Lower lobe of right lung (tissue), 2 donors: ENCODE measurements around the gene SCD5. TPM values are rescaled to one million over a fixed set of nuclear protein-coding genes. Genes with fewer than 3 reads are reported as not detected.

Experiments
- ATAC-seq, 2 donors: fragments of 200-7000 bp; cut with Tn5 transposase; one replicate each; pipeline ENCODE4 v1.9.1; 2020 to 2022; ENCODE audit warnings: mild to moderate bottlenecking in 2 of 2, moderate library complexity in 2 of 2
- DNase-seq: peaks from one replicate; pipeline ENCODE4 v3.0.0-alpha.2; 2020
- H3K27ac ChIP-seq: fragments of 200-600 bp; one replicate; pipeline ENCODE4 v1.8.0; 2022
- H3K27me3 ChIP-seq: fragments of 200-600 bp; one replicate; pipeline ENCODE4 v1.8.0; 2022; ENCODE audit warnings: low read depth
- H3K36me3 ChIP-seq: fragments of 200-600 bp; one replicate; pipeline ENCODE4 v1.8.0; 2022; ENCODE audit warnings: mild to moderate bottlenecking
- H3K4me1 ChIP-seq: fragments of 200-600 bp; one replicate; pipeline ENCODE4 v1.8.0; 2022
- H3K4me3 ChIP-seq: fragments of 200-600 bp; one replicate; pipeline ENCODE4 v1.8.0; 2022; ENCODE audit warnings: mild to moderate bottlenecking
- H3K9me3 ChIP-seq: fragments of 200-600 bp; one replicate; pipeline ENCODE4 v1.8.0; 2022
- intact Hi-C: fragments of 100-400 bp; cut with DNase I; formaldehyde crosslinking; loops from one replicate; pipeline ENCODE4 v1.11.0; 2022
- total RNA-seq: library from RNA; stranded (reverse); fragmentation: NEBNext Ultra II Directional; extraction: Animal tissue kit (Norgen Biotek cat#: 25700); gene quantifications from one replicate; pipeline ENCODE4 v1.2.1, GENCODE V29; 2021
- TF ChIP-seq, protein P1 (sequence below): fragments of 200-600 bp; IDR thresholded peaks from one replicate; pipeline ENCODE4 v1.8.0; 2022; ENCODE audit warnings: antibody characterized with exemption, mild to moderate bottlenecking
- donor health status: DM: no; HTN: yes; CAD: no; lungs with severe emphysema.

SCD5 gene
- total RNA-seq, 1 donor from 2014 or later: 17.7 TPM

DNA sequence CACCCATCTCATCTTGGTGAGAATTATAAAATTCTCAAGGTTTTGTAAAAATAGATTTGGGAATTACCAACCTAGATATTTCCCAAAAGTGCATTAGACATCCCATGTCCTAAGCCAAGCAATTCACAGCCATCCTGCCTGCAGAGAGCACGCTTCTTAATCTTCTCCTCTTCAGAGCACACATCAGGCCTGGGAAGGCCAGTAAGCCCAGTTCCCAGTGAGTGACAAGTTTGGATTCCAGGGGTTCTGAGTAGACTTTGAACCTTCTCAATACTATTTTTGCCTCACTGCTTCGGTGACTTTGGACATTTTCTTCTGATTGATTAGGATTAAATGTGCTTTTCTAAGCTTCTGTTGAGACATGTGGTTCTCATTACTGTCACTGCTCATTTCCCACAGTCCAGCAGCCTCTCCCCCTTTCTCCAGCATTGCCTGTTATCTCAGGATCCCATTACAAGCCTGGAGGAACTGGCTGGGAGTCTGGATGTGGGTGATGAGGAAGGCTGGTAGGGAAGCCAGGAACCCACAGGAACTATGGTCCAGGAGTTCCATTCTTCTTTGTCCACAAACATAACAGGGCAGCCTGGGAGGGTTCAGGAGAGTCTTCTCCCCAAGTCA lies 180.4 kb downstream of the SCD5 start:
- H3K4me1 ChIP-seq: no peaks in the 10 kb centered on the region
- ATAC-seq (no peak), DNase-seq (no peak)
- H3K9me3 ChIP-seq: no peaks in the 10 kb centered on the region
- H3K27ac ChIP-seq: no peak overlapping the region
- H3K27me3 ChIP-seq: no peaks in the 10 kb centered on the region
- no peak overlapping the region for H3K4me3 ChIP-seq
- no peaks in the 10 kb centered on the region for H3K36me3 ChIP-seq
- TF ChIP-seq, protein P1, sequence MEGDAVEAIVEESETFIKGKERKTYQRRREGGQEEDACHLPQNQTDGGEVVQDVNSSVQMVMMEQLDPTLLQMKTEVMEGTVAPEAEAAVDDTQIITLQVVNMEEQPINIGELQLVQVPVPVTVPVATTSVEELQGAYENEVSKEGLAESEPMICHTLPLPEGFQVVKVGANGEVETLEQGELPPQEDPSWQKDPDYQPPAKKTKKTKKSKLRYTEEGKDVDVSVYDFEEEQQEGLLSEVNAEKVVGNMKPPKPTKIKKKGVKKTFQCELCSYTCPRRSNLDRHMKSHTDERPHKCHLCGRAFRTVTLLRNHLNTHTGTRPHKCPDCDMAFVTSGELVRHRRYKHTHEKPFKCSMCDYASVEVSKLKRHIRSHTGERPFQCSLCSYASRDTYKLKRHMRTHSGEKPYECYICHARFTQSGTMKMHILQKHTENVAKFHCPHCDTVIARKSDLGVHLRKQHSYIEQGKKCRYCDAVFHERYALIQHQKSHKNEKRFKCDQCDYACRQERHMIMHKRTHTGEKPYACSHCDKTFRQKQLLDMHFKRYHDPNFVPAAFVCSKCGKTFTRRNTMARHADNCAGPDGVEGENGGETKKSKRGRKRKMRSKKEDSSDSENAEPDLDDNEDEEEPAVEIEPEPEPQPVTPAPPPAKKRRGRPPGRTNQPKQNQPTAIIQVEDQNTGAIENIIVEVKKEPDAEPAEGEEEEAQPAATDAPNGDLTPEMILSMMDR: no peak
- intact Hi-C loops: no loop called here

DNA sequence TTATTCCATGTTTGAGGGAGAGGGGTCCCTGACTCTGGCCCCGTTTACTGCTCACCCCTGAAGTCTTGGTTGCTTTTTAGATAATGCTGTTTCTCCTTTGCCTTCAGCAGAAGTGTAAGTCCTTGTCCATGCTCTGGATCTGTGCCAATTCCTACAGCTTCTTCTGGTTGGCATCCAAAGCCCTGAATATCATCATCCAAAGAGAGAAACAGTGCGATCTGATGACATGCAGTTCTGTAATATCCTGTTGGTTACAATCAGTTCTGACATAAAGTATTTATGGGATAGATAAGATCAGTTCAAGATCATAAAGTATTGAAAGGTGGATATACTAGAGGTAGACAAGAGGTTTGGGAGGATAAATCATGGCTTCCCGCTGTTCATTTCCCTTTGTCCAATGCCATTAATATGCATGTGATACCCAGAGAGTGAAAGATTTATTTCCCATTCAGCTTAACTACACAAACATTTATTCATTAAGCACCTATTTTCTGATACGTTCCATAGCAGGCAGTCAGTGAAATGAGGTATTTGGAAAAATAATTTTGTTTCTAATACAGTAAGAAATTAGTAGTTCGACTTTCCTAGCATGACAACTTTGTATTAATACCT lies 183.7 kb downstream of the SCD5 start:
- no peak for ATAC-seq
- Histone ChIP-seq H3K9me3 (no peaks in the 10 kb centered on the region), H3K36me3 (no peaks in the 10 kb centered on the region), H3K4me3 (no peak overlapping the region), H3K4me1 (no peaks in the 10 kb centered on the region), H3K27me3 (no peaks in the 10 kb centered on the region), H3K27ac (no peak overlapping the region)
- TF ChIP-seq, protein P1: no peak
- no peak for DNase-seq
- intact Hi-C loops: no loop called here

DNA sequence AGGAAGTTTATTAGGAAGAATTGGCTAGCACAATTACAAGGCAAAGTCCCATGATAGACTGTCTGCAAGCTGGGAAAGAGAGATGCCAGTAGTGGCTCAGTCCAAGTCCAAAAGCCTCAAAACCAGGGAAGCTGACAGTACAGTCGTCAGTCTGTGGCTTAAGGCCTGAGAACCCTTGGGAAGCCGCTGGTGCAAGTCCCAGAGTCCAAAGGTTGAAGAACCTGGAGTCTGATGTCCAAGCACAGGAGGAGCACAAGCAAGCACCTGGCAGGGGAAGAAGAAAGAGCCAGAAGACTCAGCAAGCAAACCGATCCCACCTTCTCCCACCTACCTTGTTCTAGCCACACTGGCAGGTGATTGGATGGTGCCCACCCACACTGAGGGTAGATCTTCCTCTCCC lies 185.5 kb downstream of the SCD5 start:
- Histone ChIP-seq H3K27me3 (no peaks in the 10 kb centered on the region), H3K9me3 (no peaks in the 10 kb centered on the region), H3K27ac (no peak overlapping the region), H3K36me3 (no peaks in the 10 kb centered on the region), H3K4me3 (no peak overlapping the region), H3K4me1 (no peaks in the 10 kb centered on the region)
- DNase-seq (no peak), ATAC-seq (no peak)
- intact Hi-C loops: no loop called here
- TF ChIP-seq, protein P1: no peak

DNA sequence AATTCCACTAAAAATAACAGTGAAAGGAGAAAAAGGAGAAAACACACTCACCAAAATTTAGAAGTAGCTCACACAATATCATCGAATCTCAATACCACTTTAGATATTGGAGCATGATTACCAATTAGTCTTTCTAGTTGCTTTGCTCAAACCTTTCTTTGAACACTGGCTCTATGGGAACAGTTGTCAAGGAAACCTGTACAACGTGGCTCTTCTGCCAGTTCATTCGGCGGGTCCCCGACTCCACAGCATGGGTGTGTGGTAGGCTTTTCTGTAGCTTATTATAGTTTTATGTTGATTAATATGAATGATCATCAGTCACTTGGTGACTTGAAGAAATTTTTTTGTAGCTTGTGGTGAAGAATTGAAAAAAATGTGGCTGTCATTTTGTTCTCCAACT lies 186.6 kb downstream of the SCD5 start:
- intact Hi-C loops: no loop called here
- no peaks in the 10 kb centered on the region for H3K9me3 ChIP-seq
- H3K36me3 ChIP-seq: no peaks in the 10 kb centered on the region
- no peaks in the 10 kb centered on the region for H3K27me3 ChIP-seq
- no peak overlapping the region for H3K4me3 ChIP-seq
- H3K4me1 ChIP-seq: no peaks in the 10 kb centered on the region
- no peak overlapping the region for H3K27ac ChIP-seq
- ATAC-seq: no peak
- no peak for DNase-seq
- TF ChIP-seq, protein P1: no peak

DNA sequence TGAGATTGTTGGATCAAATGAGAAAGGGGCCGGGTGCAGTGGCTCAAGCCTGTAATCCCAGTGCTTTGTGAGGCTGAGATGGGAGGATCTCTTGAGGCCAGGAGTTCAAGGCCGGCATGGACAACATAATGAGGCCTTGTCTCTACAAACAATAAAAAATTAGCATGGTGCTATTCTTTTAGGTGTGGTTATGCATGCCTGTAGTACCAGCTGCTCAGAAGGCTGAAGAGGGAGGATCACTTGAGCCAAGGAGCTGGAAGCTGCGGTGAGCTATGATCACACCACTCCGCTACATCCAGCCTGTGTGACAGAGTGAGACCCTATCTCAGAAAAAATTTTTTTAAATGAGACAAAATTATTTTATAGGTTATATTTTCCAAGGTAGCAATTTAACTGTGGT lies 187.1 kb downstream of the SCD5 start:
- TF ChIP-seq, protein P1: no peak
- no peak overlapping the region for H3K27ac ChIP-seq
- H3K36me3 ChIP-seq: no peaks in the 10 kb centered on the region
- no peaks in the 10 kb centered on the region for H3K27me3 ChIP-seq
- H3K4me3 ChIP-seq: no peak overlapping the region
- ATAC-seq (no peak), DNase-seq (no peak)
- H3K9me3 ChIP-seq: no peaks in the 10 kb centered on the region
- no peaks in the 10 kb centered on the region for H3K4me1 ChIP-seq
- intact Hi-C loops: no loop called here
